ENCODE results near the gene PDCD6IP. TPM values are rescaled to one million over a fixed set of nuclear protein-coding genes. Genes with fewer than 3 reads are reported as not detected.

The PDCD6IP gene
- total RNA-seq, 4 donors from 2014 or later: 151 to 290 (median 186) TPM

- H3K9me3 ChIP-seq: no peaks in the 10 kb centered on the region
- no peak for ATAC-seq
- no peaks in the 10 kb centered on the region for H3K27me3 ChIP-seq
- H3K36me3 ChIP-seq: no peaks in the 10 kb centered on the region
- H3K4me1 ChIP-seq: peaks cover 0 to 9% (median 4%) of the 10 kb centered on the region in 3 donors
- no peak overlapping the region for H3K27ac ChIP-seq
- 100% methylated on average over 1 of the region's 2 CpGs for WGBS, 2 donors (ENCODE audit: low coverage in 1 of 2)
- no peak for TF ChIP-seq CTCF (IDR thresholded peaks at IDR 0.05)
- no peak for TF ChIP-seq POLR2AphosphoS5 (IDR thresholded peaks at IDR 0.05)
- no peak for TF ChIP-seq POLR2A (IDR thresholded peaks at IDR 0.05)
- TF ChIP-seq EP300 (IDR thresholded peaks at IDR 0.05): no peak
- H3K4me3 ChIP-seq: no peak overlapping the region
Measured at GRCh38 chr3:33886015-33886414, 87.6 kb downstream of the PDCD6IP start.

- WGBS, 2 donors (ENCODE audit: low coverage in 1 of 2): 80 to 88% methylated on average over 1 of the region's 1 CpG
- H3K4me1 ChIP-seq: peaks cover 0 to 9% (median 4%) of the 10 kb centered on the region in 3 donors
- no peaks in the 10 kb centered on the region for H3K9me3 ChIP-seq
- H3K27me3 ChIP-seq: no peaks in the 10 kb centered on the region
- ATAC-seq: no peak
- TF ChIP-seq POLR2AphosphoS5 (IDR thresholded peaks at IDR 0.05): no peak
- no peak for TF ChIP-seq POLR2A (IDR thresholded peaks at IDR 0.05)
- no peak for TF ChIP-seq CTCF (IDR thresholded peaks at IDR 0.05)
- TF ChIP-seq EP300 (IDR thresholded peaks at IDR 0.05): no peak
- H3K36me3 ChIP-seq: no peaks in the 10 kb centered on the region
- H3K27ac ChIP-seq: no peak overlapping the region
- no peak overlapping the region for H3K4me3 ChIP-seq
Measured at GRCh38 chr3:33887478-33887877, 89.0 kb downstream of the PDCD6IP start.

GRCh38 chr3:33889394-33890039 lies 91.1 kb downstream of the PDCD6IP start:
- Histone ChIP-seq H3K27ac (no peak overlapping the region), H3K4me1 (no peaks in the 10 kb centered on the region), H3K36me3 (no peaks in the 10 kb centered on the region), H3K9me3 (no peaks in the 10 kb centered on the region), H3K4me3 (no peak overlapping the region), H3K27me3 (no peaks in the 10 kb centered on the region)
- 91 to 92% methylated on average over 3 of the region's 3 CpGs for WGBS, 2 donors (ENCODE audit: low coverage in 1 of 2)
- ATAC-seq: no peak
- TF ChIP-seq EP300 (IDR thresholded peaks at IDR 0.05) (no peak), CTCF (IDR thresholded peaks at IDR 0.05) (no peak), POLR2AphosphoS5 (IDR thresholded peaks at IDR 0.05) (no peak), POLR2A (IDR thresholded peaks at IDR 0.05) (no peak)

GRCh38 chr3:33892655-33893054 lies 94.2 kb downstream of the PDCD6IP start:
- TF ChIP-seq CTCF (IDR thresholded peaks at IDR 0.05) (no peak), POLR2A (IDR thresholded peaks at IDR 0.05) (no peak), POLR2AphosphoS5 (IDR thresholded peaks at IDR 0.05) (no peak), EP300 (IDR thresholded peaks at IDR 0.05) (no peak)
- Histone ChIP-seq H3K36me3 (no peaks in the 10 kb centered on the region), H3K4me3 (no peak overlapping the region), H3K4me1 (no peaks in the 10 kb centered on the region), H3K9me3 (no peaks in the 10 kb centered on the region), H3K27ac (no peak overlapping the region), H3K27me3 (no peaks in the 10 kb centered on the region)
- WGBS, 2 donors (ENCODE audit: low coverage in 1 of 2): 73 to 85% methylated on average over 1 of the region's 1 CpG
- no peak for ATAC-seq

GRCh38 chr3:33895658-33896057 lies 97.2 kb downstream of the PDCD6IP start:
- Histone ChIP-seq H3K27ac (no peak overlapping the region), H3K4me3 (no peak overlapping the region), H3K27me3 (no peaks in the 10 kb centered on the region), H3K36me3 (no peaks in the 10 kb centered on the region), H3K4me1 (no peaks in the 10 kb centered on the region), H3K9me3 (no peaks in the 10 kb centered on the region)
- TF ChIP-seq CTCF (IDR thresholded peaks at IDR 0.05) (no peak), EP300 (IDR thresholded peaks at IDR 0.05) (no peak), POLR2AphosphoS5 (IDR thresholded peaks at IDR 0.05) (no peak), POLR2A (IDR thresholded peaks at IDR 0.05) (no peak)
- no peak for ATAC-seq
